CD4-positive, CD25-positive, alpha-beta regulatory T cell (primary cell): ENCODE data around the gene ARSB. TPM values are rescaled to one million over a fixed set of nuclear protein-coding genes. Genes with fewer than 3 reads are reported as not detected.

Experiments
- ATAC-seq, 2 donors: fragments of 150-1000 bp; cut with Tn5 transposase; one replicate each; pipeline ENCODE4 v1.10.0; 2021; ENCODE audit warnings: low read depth in 2 of 2, moderate number of reproducible peaks in 2 of 2, moderate library complexity in 1 of 2
- DNase-seq, 3 donors: peaks; one replicate each; pipeline versions ENCODE4 v3.0.0 to v3.0.0-alpha.2; 2012 to 2022; ENCODE audit warnings: mixed read lengths in 1 of 3
- H3K27ac ChIP-seq: one replicate; pipeline ENCODE4 v1.7.0; 2013; ENCODE audit warnings: mild to moderate bottlenecking, low read length; ENCODE audit not compliant: insufficient read depth, poor library complexity, severe bottlenecking
- H3K27me3 ChIP-seq: one replicate; pipeline ENCODE4 v1.7.0; 2013; ENCODE audit warnings: low read length; ENCODE audit not compliant: control insufficient read depth, insufficient read depth
- H3K36me3 ChIP-seq: one replicate; pipeline ENCODE4 v1.7.0; 2013; ENCODE audit warnings: mild to moderate bottlenecking, low read length, moderate library complexity; ENCODE audit not compliant: control insufficient read depth, insufficient read depth
- H3K4me1 ChIP-seq: 2 replicates; pipeline ENCODE4 v1.7.0; 2013; ENCODE audit warnings: mild to moderate bottlenecking, low read length; ENCODE audit not compliant: insufficient read depth, control insufficient read depth, poor library complexity, severe bottlenecking
- H3K4me3 ChIP-seq: one replicate; pipeline ENCODE4 v1.7.0; 2013; ENCODE audit warnings: low read depth, mild to moderate bottlenecking, low read length, moderate library complexity
- H3K9me3 ChIP-seq, 2 experiments: 1 replicate in 1 of 2; 2 replicates in 1 of 2; pipeline ENCODE4 v1.7.0; 2013; ENCODE audit warnings: low read length in 2 of 2, mild to moderate bottlenecking in 1 of 2, moderate library complexity in 1 of 2; ENCODE audit not compliant: control insufficient read depth in 2 of 2
- H3K27ac Mint-ChIP-seq, 3 donors: one replicate each; pipeline ENCODE4 v1.8.0; 2020 to 2022; ENCODE audit warnings: mild to moderate bottlenecking in 3 of 3, mixed read lengths in 3 of 3, moderate library complexity in 2 of 3
- H3K27me3 Mint-ChIP-seq: one replicate; pipeline ENCODE4 v1.8.0; 2022; ENCODE audit warnings: mild to moderate bottlenecking, mixed read lengths
- H3K36me3 Mint-ChIP-seq: one replicate; pipeline ENCODE4 v1.8.0; 2020; ENCODE audit warnings: mixed read lengths
- H3K4me1 Mint-ChIP-seq, 4 donors: one replicate each; pipeline ENCODE4 v1.8.0; 2020 to 2022; ENCODE audit warnings: mixed read lengths in 4 of 4, mild to moderate bottlenecking in 1 of 4
- H3K4me3 Mint-ChIP-seq, 4 donors: one replicate each; pipeline ENCODE4 v1.8.0; 2020 to 2022; ENCODE audit warnings: mild to moderate bottlenecking in 4 of 4, mixed read lengths in 4 of 4, moderate library complexity in 3 of 4
- H3K9me3 Mint-ChIP-seq, 7 donors: one replicate each; pipeline ENCODE4 v1.8.0; 2020 to 2022; ENCODE audit warnings: mixed read lengths in 7 of 7, mild to moderate bottlenecking in 3 of 7, moderate library complexity in 2 of 7
- polyA plus RNA-seq, 4 donors: library from polyadenylated mRNA; unstranded; fragments of 300-500 nt; fragmentation: Illumina TruSeq; gene quantifications; one replicate each; pipeline ENCODE4 v1.2.3, GENCODE V29; 2021
- total RNA-seq: library from RNA; stranded (reverse); gene quantifications from one replicate; pipeline ENCODE4 v1.2.3, GENCODE V29; 2022

Gene ARSB
- total and polyA plus RNA-seq, 5 donors from 2014 or later = 3.4 to 6.5 (median 4.4) TPM

DNA sequence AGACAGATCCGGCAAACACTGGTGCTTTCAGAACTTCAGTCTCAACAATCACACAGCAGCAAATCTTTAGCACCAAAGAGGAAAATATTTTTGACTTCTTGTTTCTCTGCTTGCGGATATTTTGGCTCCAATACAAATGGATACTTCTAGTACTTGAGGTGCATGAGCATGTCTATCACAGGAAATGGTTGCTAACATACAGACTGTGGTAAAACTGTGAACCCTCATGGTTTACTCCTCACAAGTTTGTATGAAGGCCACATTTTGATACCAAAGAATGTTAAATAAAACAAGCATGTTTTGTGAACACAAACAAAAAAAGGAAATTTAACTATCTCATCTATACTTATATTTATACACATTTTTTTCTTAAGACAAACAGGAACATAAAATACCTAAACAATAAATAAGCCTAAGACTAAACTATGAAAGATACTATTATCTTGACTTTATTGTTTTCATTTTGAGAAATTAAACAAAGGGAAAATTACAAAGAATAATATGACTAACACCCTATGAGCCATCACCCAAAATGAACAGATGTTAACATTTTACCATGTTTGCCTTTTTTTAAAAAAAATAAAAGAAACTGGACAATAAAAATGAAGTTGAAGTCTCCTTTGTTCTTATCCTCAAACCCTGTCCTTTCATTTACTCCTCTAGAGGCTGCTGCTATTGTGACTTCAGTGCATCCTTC lies 201.5 kb downstream of the ARSB start:
- no peaks in the 10 kb centered on the region for H3K4me1 Mint-ChIP-seq
- H3K4me3 Mint-ChIP-seq = no peak overlapping the region
- no peaks in the 10 kb centered on the region for H3K27me3 Mint-ChIP-seq
- Histone ChIP-seq H3K9me3 (no peaks in the 10 kb centered on the region), H3K36me3 (peaks cover 4% of the 10 kb centered on the region), H3K4me3 (no peak overlapping the region), H3K27ac (no peak overlapping the region), H3K4me1 (no peaks in the 10 kb centered on the region), H3K27me3 (no peaks in the 10 kb centered on the region)
- peaks cover 55% of the 10 kb centered on the region for H3K36me3 Mint-ChIP-seq
- no peak for DNase-seq
- peak overlapping the region in 1 of 3 donors; percentile 31 for H3K27ac Mint-ChIP-seq
- H3K9me3 Mint-ChIP-seq = peaks cover 0 to 2% (median 1%) of the 10 kb centered on the region in 7 donors
- ATAC-seq = no peak

DNA sequence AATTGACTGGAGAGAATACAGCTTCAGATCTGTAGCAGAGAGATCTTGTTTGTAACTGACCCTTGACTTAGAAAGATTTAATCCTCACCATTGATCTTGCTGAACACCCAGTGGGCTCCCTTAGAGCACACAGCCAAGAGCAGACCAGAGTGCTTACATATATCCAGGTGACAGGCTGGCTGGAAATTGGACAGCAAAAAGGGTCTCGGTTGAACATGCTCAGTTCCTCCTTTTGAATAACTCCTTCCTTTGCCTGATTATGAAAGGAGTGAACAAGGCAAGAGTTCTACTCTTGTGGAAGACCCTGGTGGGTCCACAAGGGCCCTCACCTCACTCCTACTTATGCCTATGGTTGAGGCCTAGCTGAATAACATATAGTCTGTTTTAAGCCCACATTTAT lies 202.4 kb downstream of the ARSB start:
- ATAC-seq = no peak
- Mint-ChIP-seq H3K27me3 (no peaks in the 10 kb centered on the region), H3K9me3 (peaks cover 0 to 2% (median 1%) of the 10 kb centered on the region in 7 donors), H3K4me3 (no peak overlapping the region), H3K36me3 (peaks cover 59% of the 10 kb centered on the region), H3K27ac (peak overlapping the region in 1 of 3 donors; percentile 13), H3K4me1 (no peaks in the 10 kb centered on the region)
- H3K9me3 ChIP-seq = no peaks in the 10 kb centered on the region
- peaks cover 4% of the 10 kb centered on the region for H3K36me3 ChIP-seq
- DNase-seq = no peak
- H3K4me1 ChIP-seq = no peaks in the 10 kb centered on the region
- no peak overlapping the region for H3K4me3 ChIP-seq
- no peak overlapping the region for H3K27ac ChIP-seq
- H3K27me3 ChIP-seq = no peaks in the 10 kb centered on the region

- Mint-ChIP-seq H3K27me3 (no peaks in the 10 kb centered on the region), H3K36me3 (peaks cover 58% of the 10 kb centered on the region), H3K27ac (peak overlapping the region in 1 of 3 donors; percentile 30), H3K4me1 (no peaks in the 10 kb centered on the region), H3K9me3 (peaks cover 0 to 2% (median 1%) of the 10 kb centered on the region in 7 donors), H3K4me3 (no peak overlapping the region)
- H3K27ac ChIP-seq = no peak overlapping the region
- H3K4me3 ChIP-seq = no peak overlapping the region
- ATAC-seq (no peak), DNase-seq (no peak)
- no peaks in the 10 kb centered on the region for H3K27me3 ChIP-seq
- peaks cover 4% of the 10 kb centered on the region for H3K36me3 ChIP-seq
- H3K4me1 ChIP-seq = no peaks in the 10 kb centered on the region
- no peaks in the 10 kb centered on the region for H3K9me3 ChIP-seq
Observed at GRCh38 chr5:78781611-78782286, 203.4 kb downstream of the ARSB start.

GRCh38 chr5:78779771-78780616 lies 205.1 kb downstream of the ARSB start:
- Mint-ChIP-seq H3K4me3 (no peak overlapping the region), H3K27me3 (no peaks in the 10 kb centered on the region), H3K9me3 (peaks cover 0 to 2% (median 0%) of the 10 kb centered on the region in 7 donors), H3K4me1 (no peaks in the 10 kb centered on the region), H3K27ac (no peak overlapping the region), H3K36me3 (peaks cover 44% of the 10 kb centered on the region)
- no peak overlapping the region for H3K27ac ChIP-seq
- no peaks in the 10 kb centered on the region for H3K9me3 ChIP-seq
- DNase-seq = no peak
- no peak for ATAC-seq
- H3K36me3 ChIP-seq = peaks cover 4% of the 10 kb centered on the region
- no peaks in the 10 kb centered on the region for H3K4me1 ChIP-seq
- H3K27me3 ChIP-seq = no peaks in the 10 kb centered on the region
- no peak overlapping the region for H3K4me3 ChIP-seq

- Histone ChIP-seq H3K9me3 (no peaks in the 10 kb centered on the region), H3K27ac (no peak overlapping the region), H3K36me3 (peaks cover 4% of the 10 kb centered on the region), H3K4me1 (no peaks in the 10 kb centered on the region), H3K4me3 (no peak overlapping the region), H3K27me3 (no peaks in the 10 kb centered on the region)
- peaks cover 44% of the 10 kb centered on the region for H3K36me3 Mint-ChIP-seq
- H3K27ac Mint-ChIP-seq = peak overlapping the region in 1 of 3 donors; percentile 44
- H3K27me3 Mint-ChIP-seq = no peaks in the 10 kb centered on the region
- H3K9me3 Mint-ChIP-seq = peaks cover 0 to 1% (median 0%) of the 10 kb centered on the region in 7 donors
- no peaks in the 10 kb centered on the region for H3K4me1 Mint-ChIP-seq
- H3K4me3 Mint-ChIP-seq = no peak overlapping the region
- ATAC-seq = no peak
- no peak for DNase-seq
Observed at GRCh38 chr5:78779262-78779661, 205.8 kb downstream of the ARSB start.

GRCh38 chr5:78778538-78778937 lies 206.6 kb downstream of the ARSB start:
- Histone ChIP-seq H3K27ac (no peak overlapping the region), H3K4me3 (no peak overlapping the region), H3K27me3 (no peaks in the 10 kb centered on the region), H3K36me3 (peaks cover 4% of the 10 kb centered on the region), H3K9me3 (no peaks in the 10 kb centered on the region), H3K4me1 (no peaks in the 10 kb centered on the region)
- no peaks in the 10 kb centered on the region for H3K4me1 Mint-ChIP-seq
- H3K9me3 Mint-ChIP-seq = no peaks in the 10 kb centered on the region
- ATAC-seq (no peak), DNase-seq (no peak)
- peaks cover 47% of the 10 kb centered on the region for H3K36me3 Mint-ChIP-seq
- H3K27ac Mint-ChIP-seq = no peak overlapping the region
- no peaks in the 10 kb centered on the region for H3K27me3 Mint-ChIP-seq
- H3K4me3 Mint-ChIP-seq = no peak overlapping the region

DNA sequence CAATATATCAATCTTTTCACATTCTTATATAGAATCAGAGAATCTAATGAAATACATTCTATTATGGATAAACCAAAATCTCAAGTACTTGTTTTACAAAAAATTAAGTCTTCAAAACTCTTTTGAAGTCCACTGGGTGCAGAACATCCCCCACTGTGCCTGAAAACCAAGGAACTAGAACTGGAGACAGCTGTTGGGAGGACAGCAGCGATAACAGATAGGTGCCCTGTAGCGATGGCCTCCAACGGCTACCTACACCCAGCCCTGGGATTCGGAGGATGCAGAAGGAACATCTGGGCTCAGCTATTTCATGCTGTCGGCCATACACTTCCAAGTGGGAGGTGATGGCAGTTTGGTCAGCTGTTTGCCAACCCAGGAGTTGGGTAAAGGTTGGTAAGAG lies 207.2 kb downstream of the ARSB start:
- H3K36me3 ChIP-seq = peaks cover 4% of the 10 kb centered on the region
- H3K27ac ChIP-seq = no peak overlapping the region
- no peaks in the 10 kb centered on the region for H3K27me3 Mint-ChIP-seq
- H3K4me1 Mint-ChIP-seq = peaks cover 0 to under 1% (median 0%) of the 10 kb centered on the region in 4 donors
- H3K4me3 ChIP-seq = no peak overlapping the region
- no peaks in the 10 kb centered on the region for H3K9me3 ChIP-seq
- DNase-seq (no peak), ATAC-seq (no peak)
- H3K4me3 Mint-ChIP-seq = no peak overlapping the region
- no peaks in the 10 kb centered on the region for H3K4me1 ChIP-seq
- no peaks in the 10 kb centered on the region for H3K27me3 ChIP-seq
- no peaks in the 10 kb centered on the region for H3K9me3 Mint-ChIP-seq
- H3K27ac Mint-ChIP-seq = no peak overlapping the region
- H3K36me3 Mint-ChIP-seq = peaks cover 49% of the 10 kb centered on the region
